GM13977 (cell line): ENCODE data around the gene PGM1.

Experiments used
- DNase-seq: peaks from one replicate; pipeline ENCODE4 v3.0.0; 2012; ENCODE audit warnings: low spot score
- in situ Hi-C: fragments of 300-500 bp; cut with MboI; formaldehyde crosslinking; loops from one replicate; pipeline ENCODE4 v1.12.0; 2022; ENCODE audit warnings: low sequenced_read_pairs, low pct_unique_long_range_greater_than_20kb, mixed read lengths, inconsistent platforms; ENCODE audit not compliant: unreplicated experiment
- TF ChIP-seq, protein P1 (sequence below): IDR thresholded peaks from 2 replicates; pipeline ENCODE4 v1.5.1; 2012; ENCODE audit warnings: mild to moderate bottlenecking, control low read depth; ENCODE audit not compliant: insufficient read depth; ENCODE audit errors: extremely low read depth, missing control alignments

Gene PGM1

DNA sequence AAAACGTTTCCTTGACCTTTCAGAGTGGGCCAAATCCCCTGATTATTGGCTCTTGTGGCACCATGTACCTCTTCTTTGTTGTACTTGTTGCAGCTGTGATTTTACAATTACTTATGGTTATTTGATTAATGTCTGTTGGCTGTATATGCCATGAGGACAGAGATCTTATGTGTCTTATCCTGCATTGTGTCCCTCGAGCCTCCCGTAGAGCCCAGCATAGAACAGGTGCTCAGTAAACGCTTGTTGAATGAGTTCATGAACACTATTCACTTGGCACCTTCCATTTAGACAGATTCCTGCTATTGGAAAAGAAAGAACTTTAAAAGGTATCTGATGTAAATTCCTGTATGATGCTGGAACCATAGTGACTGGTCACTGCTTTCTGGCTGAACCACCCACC, 48.4 kb downstream of the PGM1 start:
- TF ChIP-seq, protein P1, sequence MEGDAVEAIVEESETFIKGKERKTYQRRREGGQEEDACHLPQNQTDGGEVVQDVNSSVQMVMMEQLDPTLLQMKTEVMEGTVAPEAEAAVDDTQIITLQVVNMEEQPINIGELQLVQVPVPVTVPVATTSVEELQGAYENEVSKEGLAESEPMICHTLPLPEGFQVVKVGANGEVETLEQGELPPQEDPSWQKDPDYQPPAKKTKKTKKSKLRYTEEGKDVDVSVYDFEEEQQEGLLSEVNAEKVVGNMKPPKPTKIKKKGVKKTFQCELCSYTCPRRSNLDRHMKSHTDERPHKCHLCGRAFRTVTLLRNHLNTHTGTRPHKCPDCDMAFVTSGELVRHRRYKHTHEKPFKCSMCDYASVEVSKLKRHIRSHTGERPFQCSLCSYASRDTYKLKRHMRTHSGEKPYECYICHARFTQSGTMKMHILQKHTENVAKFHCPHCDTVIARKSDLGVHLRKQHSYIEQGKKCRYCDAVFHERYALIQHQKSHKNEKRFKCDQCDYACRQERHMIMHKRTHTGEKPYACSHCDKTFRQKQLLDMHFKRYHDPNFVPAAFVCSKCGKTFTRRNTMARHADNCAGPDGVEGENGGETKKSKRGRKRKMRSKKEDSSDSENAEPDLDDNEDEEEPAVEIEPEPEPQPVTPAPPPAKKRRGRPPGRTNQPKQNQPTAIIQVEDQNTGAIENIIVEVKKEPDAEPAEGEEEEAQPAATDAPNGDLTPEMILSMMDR: no peak
- no peak for DNase-seq
- in situ Hi-C loops: no loop called here

DNA sequence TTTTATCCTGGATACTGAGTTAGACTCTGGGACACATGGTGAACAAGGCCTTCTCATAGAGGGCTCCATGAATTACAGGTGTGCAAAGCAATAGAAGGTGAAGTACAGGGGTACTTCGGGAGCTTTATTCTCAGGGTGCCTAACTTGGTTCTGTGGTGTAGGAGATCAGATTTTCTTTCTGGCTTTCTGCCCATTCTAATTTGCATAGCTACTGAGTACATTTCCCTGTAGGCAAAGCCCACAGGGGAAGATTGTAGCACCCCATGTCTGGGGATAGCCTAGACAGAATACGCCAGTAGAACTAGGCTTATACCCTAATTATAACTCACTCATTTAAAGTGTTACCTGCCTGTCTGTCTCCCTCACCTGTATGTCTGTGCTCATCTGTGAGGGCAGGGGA, 49.7 kb downstream of the PGM1 start:
- TF ChIP-seq, protein P1: no peak
- no peak for DNase-seq
- in situ Hi-C loops: no loop called here

DNA sequence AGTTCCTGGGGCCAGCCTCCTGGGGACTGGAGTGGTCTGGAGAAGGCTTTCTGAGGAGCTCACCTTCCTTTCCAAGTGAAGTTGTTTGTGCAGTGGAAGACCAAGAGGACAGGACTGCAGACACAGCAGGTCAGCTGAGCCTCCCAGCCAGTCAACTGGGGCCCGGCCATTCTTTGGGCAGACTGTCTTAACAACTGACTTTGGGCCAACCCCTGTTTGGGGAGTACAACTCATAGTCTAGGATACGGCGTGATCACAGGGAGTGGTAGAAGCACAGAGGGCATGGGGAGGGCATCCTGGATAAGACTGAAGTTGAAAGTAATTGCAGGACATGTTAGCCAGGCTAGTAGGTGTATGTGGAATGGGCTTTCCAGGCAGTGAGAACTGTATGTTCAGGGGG, 50.3 kb downstream of the PGM1 start:
- no peak for DNase-seq
- in situ Hi-C loops: no loop called here
- TF ChIP-seq, protein P1: no peak

DNA sequence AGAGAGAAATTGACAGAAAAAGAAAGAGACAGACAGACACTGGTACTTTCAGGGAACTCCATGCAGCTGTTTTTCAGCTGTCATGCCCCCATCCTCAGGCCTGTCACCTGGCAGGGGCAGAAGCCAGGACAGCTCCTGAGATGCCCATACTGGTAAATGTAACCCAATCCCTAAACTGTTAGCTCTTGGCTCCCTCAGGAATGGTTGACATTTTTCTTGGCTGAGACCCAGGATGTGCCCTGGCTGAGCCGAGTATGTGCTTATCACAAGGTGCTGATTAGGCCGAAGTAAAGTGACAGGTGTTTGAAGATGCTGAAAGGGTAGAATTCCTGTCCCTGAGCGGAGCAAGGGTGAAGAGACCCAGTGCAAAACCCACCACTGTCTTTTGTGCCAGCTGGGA, 50.7 kb downstream of the PGM1 start:
- no peak for DNase-seq
- TF ChIP-seq, protein P1: no peak
- in situ Hi-C loops: no loop called here

DNA sequence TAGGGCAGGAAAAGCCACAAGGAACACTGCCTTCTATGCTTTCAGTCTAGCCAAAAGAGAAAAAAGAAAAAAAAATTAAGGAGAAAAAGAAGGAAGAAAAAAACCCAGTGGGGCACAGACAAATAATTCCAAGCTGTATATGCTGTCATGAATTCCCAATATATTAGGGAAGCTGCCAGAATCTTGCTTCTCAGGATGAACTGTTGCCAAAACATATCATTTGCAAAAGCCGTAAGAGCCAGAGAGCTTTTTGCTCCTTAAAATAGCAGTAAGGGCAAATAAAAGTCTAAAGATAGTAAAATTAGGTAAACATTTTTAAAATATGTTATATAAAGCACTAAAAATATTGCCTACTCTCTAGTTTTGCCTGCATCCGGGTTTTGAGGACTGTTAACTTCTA, 52.1 kb downstream of the PGM1 start:
- DNase-seq: no peak
- TF ChIP-seq, protein P1: no peak

DNA sequence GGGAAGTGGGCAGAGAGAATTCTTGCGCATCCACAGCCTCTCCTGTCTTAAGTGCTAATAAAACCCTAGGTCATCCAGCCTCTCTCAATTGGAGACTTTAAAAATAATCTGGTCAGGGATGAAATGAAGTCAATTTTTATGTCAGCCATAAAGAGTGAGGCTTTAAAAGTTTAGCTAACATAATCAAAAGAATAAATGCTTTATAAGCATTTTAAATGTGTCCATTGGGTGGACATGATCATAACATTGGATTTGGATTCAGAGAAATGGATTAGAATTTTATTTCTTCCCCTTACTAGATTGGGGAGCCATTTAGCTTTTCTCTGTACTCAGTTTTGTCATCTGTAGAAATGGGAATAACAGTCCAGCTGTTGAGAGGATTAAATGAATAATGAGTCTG, 55.5 kb downstream of the PGM1 start:
- no peak for DNase-seq
- in situ Hi-C loops: no loop called here
- TF ChIP-seq, protein P1: no peak

More for the DNA sequence above, 52.1 kb downstream of the PGM1 start:
- in situ Hi-C loops: no loop called here

DNA sequence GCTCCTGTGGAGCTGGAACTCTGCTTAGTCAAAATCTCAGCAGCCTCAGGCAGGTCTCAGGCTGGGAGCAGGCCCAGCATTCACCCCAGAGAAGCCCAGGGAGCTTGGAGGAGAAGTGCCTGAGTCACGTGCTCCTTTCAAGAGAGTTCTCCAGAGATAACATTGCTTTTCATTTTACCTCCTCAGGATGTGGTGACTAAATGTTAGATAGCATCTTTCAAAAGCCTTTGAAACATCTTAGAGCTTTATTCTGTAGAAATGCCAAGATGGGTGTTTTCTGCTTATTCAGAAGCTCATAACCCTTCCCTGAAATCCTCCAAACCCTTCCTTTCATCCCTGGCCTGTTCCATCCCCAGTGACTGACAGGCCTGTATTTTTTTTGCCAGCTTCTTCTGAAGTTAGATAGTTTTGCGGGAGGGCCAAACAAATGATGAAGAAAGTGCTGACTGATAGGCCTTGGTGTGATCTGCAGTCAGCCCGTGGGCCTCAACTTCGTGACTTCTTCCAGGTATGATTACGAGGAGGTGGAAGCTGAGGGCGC, 58.0 kb downstream of the PGM1 start:
- TF ChIP-seq, protein P1: no peak
- no peak for DNase-seq
- in situ Hi-C loops: no loop called here
